Ureter (tissue), 1 donor: ENCODE measurements around the gene CDC73. TPM values are rescaled to one million over a fixed set of nuclear protein-coding genes. Genes with fewer than 3 reads are reported as not detected.
"Not testable (repeated sequence)": the region's sequence is repeated elsewhere in the genome, so short reads cannot be mapped to it uniquely, and the experiment has no call there.

Experiments used
- DNase-seq: peaks from one replicate; pipeline ENCODE4 v3.0.0-alpha.2; 2020; ENCODE audit warnings: low spot score
- total RNA-seq: library from RNA; stranded (reverse); gene quantifications from one replicate; pipeline ENCODE4 v1.2.4, GENCODE V29; 2023
- donor health status: DM: yes; HTN: yes; CAD: no.

CDC73 gene
- total RNA-seq, 1 donor from 2014 or later, result 62.1 TPM

DNA sequence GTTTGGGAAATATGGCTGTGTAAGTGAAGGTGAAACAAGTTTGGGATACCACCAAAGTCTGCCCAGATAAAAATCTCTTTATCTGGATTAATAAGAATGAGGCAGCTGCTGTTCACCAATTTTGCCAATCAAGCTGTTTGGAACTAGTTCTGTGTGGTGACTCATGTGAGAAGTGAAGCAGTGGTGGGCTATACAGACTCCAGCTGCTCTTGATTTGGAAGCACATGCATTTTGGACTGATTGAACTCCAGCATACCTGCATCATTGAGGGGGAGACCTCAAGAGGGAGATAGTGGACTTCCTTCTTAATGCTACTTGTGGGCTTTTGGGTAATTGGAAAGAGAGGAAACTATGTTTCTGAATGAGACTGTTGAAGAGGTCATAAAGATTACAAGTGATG lies 163.8 kb downstream of the CDC73 start:
- no peak for DNase-seq

DNA sequence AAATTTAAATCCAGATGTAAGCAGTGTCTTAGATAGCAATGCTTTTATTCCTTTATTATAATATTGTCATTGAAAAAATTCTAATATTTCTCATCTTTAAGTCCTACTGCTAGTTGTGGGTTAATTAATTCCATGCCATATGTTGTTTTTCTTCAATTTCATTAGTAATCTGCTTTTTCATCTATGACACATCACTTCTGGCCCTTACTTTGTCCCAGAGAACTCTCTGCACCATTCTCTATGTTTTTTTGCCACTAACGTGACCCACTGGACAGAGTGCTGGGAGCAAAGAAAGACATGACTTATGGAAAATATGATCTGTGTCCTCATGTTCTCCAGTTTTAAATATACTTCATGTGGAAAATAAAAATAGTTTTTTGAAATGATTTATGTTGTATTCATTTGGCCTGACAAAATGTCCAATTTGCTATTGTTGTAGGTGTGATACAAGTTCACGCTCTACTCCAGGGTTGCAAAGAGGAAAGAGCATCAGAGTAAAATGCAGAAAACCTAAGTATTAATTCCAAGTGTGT lies 166.8 kb downstream of the CDC73 start:
- DNase-seq, result not testable (repeated sequence)

GRCh38 chr1:193293726-193294125 lies 171.9 kb downstream of the CDC73 start:
- DNase-seq, result no peak

- DNase-seq, result no peak
Observed at GRCh38 chr1:193299038-193299437, 177.2 kb downstream of the CDC73 start.

DNA sequence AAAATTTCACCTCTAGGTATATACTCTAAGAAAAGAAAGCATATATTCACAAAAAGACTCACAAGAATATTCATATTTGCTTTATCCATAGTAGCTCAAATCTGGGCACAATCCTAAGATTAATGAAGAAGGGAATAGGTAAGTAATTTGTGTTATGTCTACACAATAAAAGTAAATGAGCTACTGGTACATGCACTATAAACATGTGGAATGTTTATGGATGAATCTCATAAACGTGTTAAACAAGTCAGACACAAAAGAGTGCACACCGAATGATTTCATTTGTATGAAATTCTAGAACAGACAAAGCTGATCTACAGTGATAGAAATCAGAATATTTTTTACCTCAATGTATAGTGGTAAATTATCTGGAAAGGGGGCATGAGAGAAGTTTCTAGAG lies 179.9 kb downstream of the CDC73 start:
- DNase-seq, result no peak

DNA sequence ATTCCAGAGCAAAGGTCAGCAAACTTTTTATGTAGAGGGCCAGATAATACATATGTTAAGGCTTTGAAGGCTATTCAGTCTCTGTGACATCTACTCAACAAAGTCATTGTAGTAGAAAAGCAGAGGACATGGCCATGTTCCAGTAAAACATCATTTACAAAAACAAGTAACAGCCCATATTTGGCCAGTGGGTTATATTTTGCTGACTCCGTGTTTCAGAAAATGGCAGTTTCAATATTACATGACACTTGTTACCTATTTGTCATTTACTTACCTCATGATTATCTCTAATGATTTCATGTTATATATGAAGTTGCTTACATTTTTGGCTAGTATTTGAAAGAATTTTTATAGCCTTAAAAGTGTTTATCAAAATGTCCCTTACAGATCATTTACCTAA lies 182.0 kb downstream of the CDC73 start:
- DNase-seq, result no peak

Other genes with a start within 250 kb of the CDC73 start
- 34.6 TPM for gene UCHL5, start 62.7 kb upstream of the CDC73 start, total RNA-seq
- gene RO60, start 62.4 kb upstream of the CDC73 start, total RNA-seq, result 62.4 TPM
- 16.2 TPM for gene GLRX2, start 16.6 kb upstream of the CDC73 start, total RNA-seq
- 2.3 TPM for gene B3GALT2, start 64.6 kb downstream of the CDC73 start, total RNA-seq